MM.1S (cell line): ENCODE data around the gene GGNBP2.

Experiments
- CTCF ChIP-seq: fragments of 300-600 bp; sonication (generic); IDR thresholded peaks from 2 replicates; pipeline ENCODE4 v1.5.1; 2016; ENCODE audit warnings: antibody characterized with exemption, low read length, mixed read lengths
- EZH2phosphoT487 ChIP-seq: fragments of 300-600 bp; sonication (generic); IDR thresholded peaks from 2 replicates; pipeline ENCODE4 v1.6.1; 2018; ENCODE audit warnings: antibody characterized with exemption, low read length

- TF ChIP-seq CTCF, result no peak
- TF ChIP-seq EZH2phosphoT487, result no peak
Measured at GRCh38 chr17:36505171-36505570, 39.5 kb upstream of the GGNBP2 start.
